ENCODE results near the gene QSOX1. TPM values are rescaled to one million over a fixed set of nuclear protein-coding genes. Genes with fewer than 3 reads are reported as not detected.

The QSOX1 gene
- total RNA-seq, 1 experiment from 2014 or later: 226 TPM

DNA sequence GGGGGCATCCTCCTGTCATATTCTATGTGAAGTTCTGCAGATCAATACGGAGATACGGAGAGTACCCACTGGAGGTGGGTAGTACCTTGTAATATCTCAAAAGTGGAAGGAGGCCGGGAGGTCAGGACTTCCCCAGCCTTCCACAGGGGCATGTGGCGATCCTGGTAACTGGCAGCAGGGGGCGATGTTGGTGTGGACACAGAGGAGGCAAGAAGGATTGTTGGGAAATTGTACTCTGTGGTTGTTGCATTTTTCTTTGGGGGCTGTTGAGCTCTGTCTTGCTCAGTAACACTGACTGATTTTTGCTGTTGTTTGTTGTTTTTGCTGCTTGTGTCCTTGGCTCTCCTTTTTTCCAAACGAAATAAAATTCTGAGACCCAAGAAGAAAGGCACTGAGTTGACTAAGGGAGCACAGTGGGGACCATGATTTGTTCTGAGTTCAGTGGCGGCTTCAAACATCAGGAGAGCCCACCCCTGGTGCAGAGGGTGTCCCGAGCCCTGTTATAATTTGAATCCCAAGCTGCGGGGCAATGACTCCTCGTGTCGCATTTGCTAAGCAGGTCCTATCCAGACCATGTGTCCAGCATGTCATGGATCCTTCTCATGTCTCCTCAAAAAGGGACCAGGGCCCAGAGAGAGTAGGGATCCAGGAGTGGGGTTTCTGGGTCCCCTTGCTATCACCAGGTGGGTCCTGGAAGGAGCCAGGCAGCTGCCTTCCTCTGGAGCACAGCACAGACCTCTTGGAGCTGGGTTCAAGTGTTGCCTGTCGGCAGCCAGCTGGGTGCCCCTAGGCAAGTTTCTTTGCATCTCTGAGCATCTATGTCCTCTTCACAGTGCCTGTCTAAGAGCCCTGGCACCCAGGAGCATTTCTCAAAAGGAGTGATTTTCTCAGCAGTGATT lies 98.2 kb downstream of the QSOX1 start:
- Histone ChIP-seq H3K36me3 (ENCODE audit: low read depth) (no peaks in the 10 kb centered on the region), H3K79me2 (ENCODE audit: low read depth) (no peaks in the 10 kb centered on the region), H3K27me3 (ENCODE audit: insufficient read depth, low read depth) (no peaks in the 10 kb centered on the region), H3K9me2 (ENCODE audit: insufficient read depth) (no peaks in the 10 kb centered on the region), H3K4me2 (no peak overlapping the region), H3K4me3 (no peak overlapping the region), H3K4me1 (replicated peaks; ENCODE audit: insufficient read depth) (0 out of 2 replicates have a peak, but pooled peaks cover under 1% of the 10 kb centered on the region), H2AFZ (no peak overlapping the region), H3K27ac (no peak overlapping the region), H3K9me3 (ENCODE audit: insufficient read depth, low read depth) (no peaks in the 10 kb centered on the region), H3F3A (ENCODE audit: insufficient read depth, low read depth) (no peaks in the 10 kb centered on the region; the same call in 1 of the 2 replicates), H4K20me1 (ENCODE audit: insufficient read depth) (no peaks in the 10 kb centered on the region; the same call in 1 of the 2 replicates)
- BruUV-seq (replicated peaks): no TSS peak
- peak; percentile 47 to 63 for DNase-seq
- CTCF ChIA-PET: interaction anchor here (0.6 kb wide), 1 partner anchor 767 kb away, joined by 3 read pairs; no protein-coding TSS in a partner anchor
- intact Hi-C loops (cut with micrococcal nuclease; ENCODE audit: unreplicated experiment): loop anchor here (1.0 to 5.0 kb wide), 2 partner anchors 163 to 229 kb away; no protein-coding TSS in a partner anchor
- POLR2A ChIA-PET (ENCODE audit: unreplicated experiment): no interaction called here
- no peak for TF ChIP-seq EZH2 (IDR thresholded peaks at IDR 0.05; ENCODE audit: low read depth)
- peak; percentile 89 for TF ChIP-seq CTCF (conservative IDR thresholded peaks at IDR 0.05)

Other genes starting within 250 kb of the QSOX1 start
- 27.0 and 30.6 TPM in 2 replicates for gene CEP350, start 200.1 kb upstream of the QSOX1 start, total RNA-seq (2021)
- gene LHX4, start 75.4 kb downstream of the QSOX1 start, total RNA-seq (2021): 0.08 and 0.28 TPM in 2 replicates